Esophagus squamous epithelium (tissue), 5 donors: ENCODE results near the gene TMC3. TPM values are rescaled to one million over a fixed set of nuclear protein-coding genes. Genes with fewer than 3 reads are reported as not detected.

Experiments
- DNase-seq: peaks from one replicate; lab custom pipeline; 2025; lab: John Stamatoyannopoulos, UW
- H3K27ac ChIP-seq, 4 donors: fragments of 200-600 bp; sonication (generic); one replicate each; pipeline ENCODE4 v1.5.1; 2016 to 2019; ENCODE audit warnings: mild to moderate bottlenecking in 1 of 4
- H3K27me3 ChIP-seq, 4 donors: fragments of 200-600 bp; sonication (generic); 1 replicate in 3 of 4; 2 replicates in 1 of 4; pipeline versions ENCODE4 v1.5.1 to v1.6.0; 2017 to 2021; ENCODE audit warnings: antibody characterized with exemption in 1 of 4
- H3K36me3 ChIP-seq, 3 donors: fragments of 200-600 bp; sonication (generic); one replicate each; pipeline ENCODE4 v1.5.1; 2016 to 2019
- H3K4me1 ChIP-seq, 3 donors: fragments of 200-600 bp; sonication (generic); one replicate each; pipeline ENCODE4 v1.5.1; 2017 to 2019
- H3K4me3 ChIP-seq, 4 donors: fragments of 200-600 bp; sonication (generic); 1 replicate in 3 of 4; 2 replicates in 1 of 4; pipeline ENCODE4 v1.5.1; 2016 to 2019; ENCODE audit warnings: mild to moderate bottlenecking in 2 of 4, moderate library complexity in 1 of 4
- H3K9me3 ChIP-seq, 3 donors: fragments of 200-600 bp; sonication (generic); one replicate each; pipeline ENCODE4 v1.5.1; 2016 to 2019
- POLR2A ChIP-seq, 4 donors: fragments of 450-650 bp; IDR thresholded peaks; one replicate each; pipeline ENCODE4 v1.6.1; 2017; ENCODE audit warnings: antibody characterized with exemption in 4 of 4, mild to moderate bottlenecking in 4 of 4, moderate library complexity in 3 of 4
- WGBS, 2 donors: methylation state at CpG; one replicate each; pipeline ENCODE4 v1.1.5; 2018; 5-methylcytosine and 5-hydroxymethylcytosine counted together
- intact Hi-C: fragments of 100-400 bp; cut with DNase I; formaldehyde crosslinking; loops from one replicate; pipeline ENCODE4 v1.15.0; 2022
- total RNA-seq, 4 donors: library from RNA; depleted of rRNA; stranded (reverse); fragments of >200 nt; gene quantifications; one replicate each; pipeline ENCODE4 v1.1.0, GENCODE V29; 2016
- TF ChIP-seq, protein P1 (sequence below), 6 experiments: fragments of 450-650 bp in 4 of 6; fragments of 200-600 bp in 2 of 6; sonication (generic) in 2 of 6; IDR thresholded peaks; one replicate each; pipeline ENCODE4 v1.5.1; 2016 to 2019; ENCODE audit warnings: antibody characterized with exemption in 6 of 6, mild to moderate bottlenecking in 4 of 6, moderate library complexity in 4 of 6
- donor health status: DM: yes; HTN: yes; CAD: no.

Gene TMC3
- total RNA-seq, 4 donors from 2014 or later: not detected

DNA sequence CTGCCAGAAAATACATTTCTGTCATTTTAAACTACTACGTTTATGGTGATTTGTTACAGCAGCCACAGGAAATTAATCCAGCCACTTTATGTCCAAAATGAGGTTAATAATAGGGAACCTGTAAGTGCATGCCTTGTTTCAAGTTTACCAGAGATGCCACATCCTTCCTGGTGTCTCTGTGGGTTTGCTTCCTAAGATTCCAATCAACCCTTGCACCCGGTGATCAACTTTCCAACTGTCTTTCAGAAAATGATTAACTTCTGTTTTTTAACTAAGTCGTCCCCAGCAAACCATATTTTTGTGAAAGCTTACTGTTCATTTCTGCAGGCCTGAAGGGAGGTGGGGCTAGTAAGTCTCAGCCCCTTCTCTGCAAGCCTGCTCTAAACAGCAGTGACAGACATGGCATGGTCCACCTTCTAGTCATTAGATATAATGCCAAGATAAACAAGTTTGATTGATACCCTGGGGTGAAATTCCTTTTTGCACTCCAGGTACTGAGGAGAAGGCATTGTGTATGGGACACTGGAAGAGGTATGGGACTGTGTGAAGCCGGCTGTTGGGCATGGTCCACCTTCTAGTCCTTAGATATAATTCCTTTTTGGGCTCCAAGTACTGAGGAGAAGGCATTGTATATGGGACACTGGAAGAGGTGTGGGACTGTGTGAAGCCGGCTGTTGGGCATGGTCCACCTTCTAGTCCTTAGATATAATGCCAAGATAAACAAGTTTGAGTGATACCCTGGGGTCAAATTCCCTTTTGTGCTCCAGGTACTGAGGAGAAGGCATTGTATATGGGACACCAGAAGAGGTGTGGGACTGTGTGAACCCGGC is 11.1 kb upstream of the TMC3 start:
- no peak for DNase-seq
- H3K27ac ChIP-seq: no peak overlapping the region
- TF ChIP-seq, protein P1, sequence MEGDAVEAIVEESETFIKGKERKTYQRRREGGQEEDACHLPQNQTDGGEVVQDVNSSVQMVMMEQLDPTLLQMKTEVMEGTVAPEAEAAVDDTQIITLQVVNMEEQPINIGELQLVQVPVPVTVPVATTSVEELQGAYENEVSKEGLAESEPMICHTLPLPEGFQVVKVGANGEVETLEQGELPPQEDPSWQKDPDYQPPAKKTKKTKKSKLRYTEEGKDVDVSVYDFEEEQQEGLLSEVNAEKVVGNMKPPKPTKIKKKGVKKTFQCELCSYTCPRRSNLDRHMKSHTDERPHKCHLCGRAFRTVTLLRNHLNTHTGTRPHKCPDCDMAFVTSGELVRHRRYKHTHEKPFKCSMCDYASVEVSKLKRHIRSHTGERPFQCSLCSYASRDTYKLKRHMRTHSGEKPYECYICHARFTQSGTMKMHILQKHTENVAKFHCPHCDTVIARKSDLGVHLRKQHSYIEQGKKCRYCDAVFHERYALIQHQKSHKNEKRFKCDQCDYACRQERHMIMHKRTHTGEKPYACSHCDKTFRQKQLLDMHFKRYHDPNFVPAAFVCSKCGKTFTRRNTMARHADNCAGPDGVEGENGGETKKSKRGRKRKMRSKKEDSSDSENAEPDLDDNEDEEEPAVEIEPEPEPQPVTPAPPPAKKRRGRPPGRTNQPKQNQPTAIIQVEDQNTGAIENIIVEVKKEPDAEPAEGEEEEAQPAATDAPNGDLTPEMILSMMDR (IDR thresholded peaks at IDR 0.05): no peak
- H3K4me3 ChIP-seq: no peak overlapping the region
- H3K27me3 ChIP-seq: no peaks in the 10 kb centered on the region
- WGBS, 2 donors: 51 to 68% methylated on average over 6 of the region's 6 CpGs
- no peaks in the 10 kb centered on the region for H3K4me1 ChIP-seq
- H3K9me3 ChIP-seq: no peaks in the 10 kb centered on the region
- H3K36me3 ChIP-seq: no peaks in the 10 kb centered on the region
- intact Hi-C loops: no loop called here

DNA sequence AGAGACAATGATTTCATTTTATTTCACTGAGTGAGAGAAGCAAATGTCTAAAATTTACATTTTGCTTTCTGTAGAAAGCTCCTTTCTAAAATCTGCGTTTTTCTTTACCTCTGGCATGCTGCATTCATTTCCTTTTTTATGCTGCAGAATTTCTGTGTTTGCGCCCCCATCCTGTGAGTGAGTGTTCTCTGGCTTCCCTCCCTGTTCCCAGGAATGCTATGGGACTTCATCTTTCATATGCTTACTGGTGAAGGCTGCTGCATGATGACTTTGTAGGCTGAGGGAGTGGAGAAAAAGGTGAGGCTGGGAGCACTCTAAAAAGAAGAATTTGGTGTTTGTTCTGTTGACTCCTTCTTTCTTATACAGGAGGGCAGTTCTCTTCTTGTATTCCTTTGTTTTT is 7.7 kb upstream of the TMC3 start:
- 78 to 83% methylated on average over 2 of the region's 2 CpGs for WGBS, 2 donors
- intact Hi-C loops: no loop called here
- DNase-seq: no peak
- no peaks in the 10 kb centered on the region for H3K4me1 ChIP-seq
- H3K9me3 ChIP-seq: no peaks in the 10 kb centered on the region
- no peaks in the 10 kb centered on the region for H3K36me3 ChIP-seq
- H3K27me3 ChIP-seq: no peaks in the 10 kb centered on the region
- H3K4me3 ChIP-seq: no peak overlapping the region
- no peak overlapping the region for H3K27ac ChIP-seq
- TF ChIP-seq, protein P1 (IDR thresholded peaks at IDR 0.05): no peak
- TF ChIP-seq POLR2A (IDR thresholded peaks at IDR 0.05): no peak

DNA sequence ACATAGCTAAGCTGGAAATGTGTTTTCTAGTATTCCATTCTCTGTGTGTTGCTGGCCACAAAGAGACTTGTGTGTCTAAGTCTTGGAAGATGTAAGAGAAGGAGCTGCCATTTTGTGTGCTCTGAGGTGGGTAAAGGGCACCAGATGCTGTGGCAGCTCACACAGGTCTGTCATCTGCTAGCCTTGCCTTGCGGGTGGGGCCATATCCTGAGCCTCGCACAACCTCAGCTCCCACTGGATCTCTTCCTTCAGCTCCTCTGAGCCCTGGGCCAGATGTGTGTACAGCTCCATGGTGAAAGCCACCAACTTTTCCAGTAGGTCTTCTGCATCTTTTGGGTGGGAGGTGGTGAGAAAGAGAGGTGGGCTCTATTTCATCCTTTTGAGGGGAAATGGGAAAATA is 6.7 kb upstream of the TMC3 start:
- WGBS, 2 donors: 79 to 83% methylated on average over 2 of the region's 2 CpGs
- H3K9me3 ChIP-seq: no peaks in the 10 kb centered on the region
- DNase-seq: no peak
- H3K36me3 ChIP-seq: no peaks in the 10 kb centered on the region
- TF ChIP-seq POLR2A (IDR thresholded peaks at IDR 0.05): no peak
- H3K4me3 ChIP-seq: no peak overlapping the region
- H3K27ac ChIP-seq: no peak overlapping the region
- no peaks in the 10 kb centered on the region for H3K27me3 ChIP-seq
- intact Hi-C loops: no loop called here
- no peaks in the 10 kb centered on the region for H3K4me1 ChIP-seq

DNA sequence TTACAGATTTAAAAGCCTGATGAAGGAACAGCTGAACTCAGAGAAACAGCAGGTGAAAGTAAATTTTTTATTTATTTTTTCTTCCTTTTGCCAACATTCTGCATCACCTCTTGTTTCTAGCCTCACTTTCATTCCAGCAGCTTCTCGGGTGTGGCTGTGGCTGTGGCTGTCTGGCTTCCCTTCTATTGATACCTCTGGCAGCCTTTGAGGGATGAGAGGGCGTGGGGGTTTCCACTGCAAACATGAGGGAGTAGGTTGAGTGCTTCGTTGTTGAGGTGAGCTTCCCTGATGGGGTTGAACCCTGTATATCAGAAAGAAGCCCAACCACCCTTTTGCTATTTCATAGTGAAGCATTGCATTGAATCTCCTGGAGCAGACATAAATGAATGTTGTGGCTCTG is 6.2 kb upstream of the TMC3 start:
- Histone ChIP-seq H3K4me3 (no peak overlapping the region), H3K36me3 (no peaks in the 10 kb centered on the region), H3K27me3 (no peaks in the 10 kb centered on the region), H3K27ac (no peak overlapping the region), H3K4me1 (no peaks in the 10 kb centered on the region), H3K9me3 (no peaks in the 10 kb centered on the region)
- intact Hi-C loops: no loop called here
- TF ChIP-seq, protein P1 (IDR thresholded peaks at IDR 0.05): no peak
- no peak for TF ChIP-seq POLR2A (IDR thresholded peaks at IDR 0.05)
- 37 to 39% methylated on average over 3 of the region's 3 CpGs for WGBS, 2 donors
- no peak for DNase-seq

DNA sequence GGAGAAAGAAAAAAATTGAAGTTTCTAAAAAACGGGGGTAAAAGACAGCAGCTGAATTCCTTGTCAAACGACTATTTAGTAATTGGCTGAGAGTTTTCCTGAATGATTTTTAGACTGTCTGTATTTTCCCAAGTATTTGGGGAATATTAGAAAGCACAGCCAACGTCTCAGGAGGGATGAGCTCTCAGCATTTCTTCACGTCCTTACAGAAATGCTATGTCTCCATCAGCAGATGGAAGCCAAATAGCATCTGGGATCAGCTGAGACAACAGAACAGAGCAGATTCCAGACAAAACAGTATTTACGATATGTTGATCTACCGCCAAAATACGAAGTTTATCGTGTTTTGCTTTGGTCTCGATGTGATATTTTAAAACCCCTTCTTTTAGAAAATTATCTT is 5.3 kb upstream of the TMC3 start:
- DNase-seq: no peak
- intact Hi-C loops: no loop called here
- 55 to 71% methylated on average over 9 of the region's 9 CpGs for WGBS, 2 donors
- H3K4me3 ChIP-seq: no peak overlapping the region
- H3K36me3 ChIP-seq: no peaks in the 10 kb centered on the region
- no peaks in the 10 kb centered on the region for H3K9me3 ChIP-seq
- TF ChIP-seq, protein P1 (IDR thresholded peaks at IDR 0.05): no peak
- no peak for TF ChIP-seq POLR2A (IDR thresholded peaks at IDR 0.05)
- no peaks in the 10 kb centered on the region for H3K27me3 ChIP-seq
- no peaks in the 10 kb centered on the region for H3K4me1 ChIP-seq
- H3K27ac ChIP-seq: no peak overlapping the region
